NOMO-1 (cell line): Measurements from ENCODE around the gene RNF213.
"Not testable (repeated sequence)": the region's sequence is repeated elsewhere in the genome, so short reads cannot be mapped to it uniquely, and the experiment has no call there.

ENCODE experiments used
- DNase-seq, 2 experiments: peaks; one replicate each; lab custom pipeline; 2025; ENCODE audit not compliant: unreplicated experiment in 2 of 2; lab: John Stamatoyannopoulos, UW

Gene RNF213

GRCh38 chr17:80223838-80224497 lies 36.7 kb upstream of the RNF213 start:
- DNase-seq = no peak

DNA sequence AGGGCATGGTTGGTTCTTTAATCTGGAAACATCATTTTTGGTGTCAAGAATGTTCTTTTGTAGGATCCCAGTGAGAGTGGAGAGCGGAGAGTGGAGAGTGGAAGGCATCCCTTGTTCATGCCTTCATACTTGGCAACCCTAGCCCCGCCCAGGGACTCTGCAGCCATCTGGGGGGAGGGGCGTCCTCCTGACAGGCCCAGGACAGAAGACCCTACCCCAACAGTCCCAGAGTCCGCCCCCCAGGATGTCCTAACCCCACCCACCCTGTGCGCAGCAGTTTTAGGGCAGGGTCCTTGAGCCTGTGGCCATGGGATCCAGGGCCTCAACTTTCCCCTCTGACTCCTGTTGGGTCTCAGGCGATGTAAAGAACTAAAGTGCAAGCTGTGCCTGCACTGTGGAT lies 36.0 kb upstream of the RNF213 start:
- DNase-seq = no peak

GRCh38 chr17:80225230-80225629 lies 35.4 kb upstream of the RNF213 start:
- DNase-seq = no peak

GRCh38 chr17:80227156-80227555 lies 33.5 kb upstream of the RNF213 start:
- no peak for DNase-seq

- no peak for DNase-seq
Observed at GRCh38 chr17:80227666-80228065, 33.0 kb upstream of the RNF213 start.

- no peak for DNase-seq
Observed at GRCh38 chr17:80228477-80228876, 32.2 kb upstream of the RNF213 start.

DNA sequence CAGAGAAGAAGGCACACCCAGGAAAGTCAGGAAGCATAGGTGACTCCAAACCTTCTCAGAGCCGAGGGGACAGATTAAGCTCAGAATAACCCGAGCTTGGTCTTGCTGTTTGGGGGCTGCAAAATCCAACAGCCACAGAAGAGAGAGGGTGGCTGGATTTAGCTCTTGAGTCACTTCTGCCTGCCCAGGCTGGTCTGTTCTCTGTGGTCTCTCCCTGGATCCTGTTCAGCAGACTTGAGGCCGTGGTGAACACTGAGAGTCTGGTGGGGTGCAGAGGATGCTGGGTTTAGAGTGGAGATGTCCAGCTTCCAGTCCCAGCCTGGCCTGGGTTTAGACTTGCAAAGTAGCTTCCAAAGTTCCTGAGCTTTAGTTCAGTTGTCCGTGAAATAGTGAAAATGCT lies 31.6 kb upstream of the RNF213 start:
- no peak for DNase-seq

GRCh38 chr17:80232438-80232837 lies 28.2 kb upstream of the RNF213 start:
- no peak for DNase-seq

DNA sequence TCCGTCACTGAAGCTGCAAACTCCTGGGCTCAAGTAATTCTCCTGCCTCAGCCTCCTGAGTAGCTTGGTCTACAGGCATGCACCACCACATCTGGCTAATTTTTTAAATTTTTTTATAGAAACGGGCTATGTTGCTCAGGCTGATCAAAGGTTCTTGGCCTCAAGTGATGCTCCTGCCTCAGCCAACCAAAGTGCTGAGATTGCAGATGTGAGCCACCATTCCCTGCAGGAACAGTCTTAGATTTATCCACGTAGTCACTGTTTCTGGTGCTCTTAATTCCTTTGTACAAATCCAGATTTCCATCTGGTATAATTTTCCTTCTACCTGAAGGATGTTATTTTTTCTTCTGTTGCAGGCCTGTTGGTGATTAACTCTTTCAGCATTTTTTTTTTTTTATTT lies 27.4 kb upstream of the RNF213 start:
- no peak for DNase-seq

DNA sequence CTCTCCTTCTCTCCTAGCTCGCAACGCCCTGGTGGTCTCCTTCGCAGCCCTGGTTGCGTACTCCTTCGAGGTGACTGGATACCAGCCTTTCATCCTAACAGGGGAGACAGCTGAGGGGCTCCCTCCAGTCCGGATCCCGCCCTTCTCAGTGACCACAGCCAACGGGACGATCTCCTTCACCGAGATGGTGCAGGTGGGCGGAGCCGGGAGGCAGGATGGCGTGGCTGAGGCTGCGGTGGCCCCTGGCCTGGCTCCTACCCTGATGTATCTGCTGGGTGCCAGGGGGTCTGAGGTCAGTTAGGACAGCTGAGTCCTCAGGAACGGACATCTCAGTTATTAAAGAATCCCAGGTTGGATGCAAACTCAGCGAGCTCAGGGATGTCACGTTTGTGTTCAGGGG lies 23.7 kb upstream of the RNF213 start:
- no peak for DNase-seq

- DNase-seq = no peak
Observed at GRCh38 chr17:80237386-80237785, 23.3 kb upstream of the RNF213 start.

DNA sequence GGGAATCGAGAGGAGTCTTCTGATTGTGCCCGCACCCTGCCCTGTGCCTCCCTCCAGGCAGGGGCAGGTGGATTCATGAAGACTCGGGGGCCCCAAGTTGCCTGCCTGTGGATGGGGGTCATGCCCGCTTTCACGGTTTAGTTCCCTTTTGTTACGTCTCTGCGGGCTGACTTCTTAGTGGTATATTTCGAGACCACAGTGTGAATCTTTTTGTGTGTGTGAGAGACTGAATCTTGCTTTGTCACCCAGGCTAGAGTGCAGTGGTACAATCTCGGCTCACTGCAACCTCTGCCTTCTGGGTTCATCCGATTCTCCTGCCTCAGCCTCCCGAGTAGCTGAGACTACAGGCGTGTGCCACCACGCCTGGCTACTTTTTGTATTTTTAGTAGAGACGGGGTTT lies 18.1 kb upstream of the RNF213 start:
- no peak for DNase-seq

GRCh38 chr17:80243526-80244433 lies 16.9 kb upstream of the RNF213 start:
- no peak for DNase-seq

- not testable (repeated sequence) for DNase-seq
Observed at GRCh38 chr17:80244448-80244847, 16.2 kb upstream of the RNF213 start.

DNA sequence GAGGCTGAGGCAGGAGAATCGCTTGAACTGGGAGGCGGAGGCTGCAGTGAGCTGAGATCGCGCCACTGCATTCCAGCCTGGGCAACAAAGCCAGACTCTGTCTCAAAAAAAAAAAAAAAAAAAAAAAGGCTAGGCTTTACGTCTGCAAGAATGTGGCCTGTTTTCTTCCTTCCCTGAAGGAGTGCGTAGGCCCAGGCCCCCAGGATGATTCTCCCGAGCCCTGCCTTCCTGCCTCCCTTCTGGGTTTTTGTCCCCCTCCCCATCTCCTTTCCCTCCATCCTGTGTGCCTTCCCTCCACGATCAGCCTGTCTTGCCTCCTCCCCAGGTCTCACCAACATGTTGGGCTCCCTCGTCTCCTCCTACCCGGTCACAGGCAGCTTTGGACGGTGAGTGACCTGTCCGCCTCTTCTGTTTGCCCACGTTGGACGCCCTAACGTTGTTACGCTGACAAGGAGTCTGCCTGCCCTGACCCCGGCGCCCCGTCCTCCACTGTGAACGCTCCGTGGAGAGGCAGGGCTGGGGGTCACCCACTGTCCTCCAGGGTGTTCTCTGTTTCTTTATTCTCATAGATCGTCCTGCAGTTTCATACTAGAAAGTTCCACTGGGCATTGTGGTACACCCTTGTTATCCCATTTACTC lies 15.7 kb upstream of the RNF213 start:
- DNase-seq = no peak

GRCh38 chr17:80245566-80246265 lies 14.9 kb upstream of the RNF213 start:
- no peak for DNase-seq

GRCh38 chr17:80246266-80246681 lies 14.4 kb upstream of the RNF213 start:
- no peak for DNase-seq

- DNase-seq = no peak
Observed at GRCh38 chr17:80246726-80247125, 13.9 kb upstream of the RNF213 start.

- DNase-seq = no peak
Observed at GRCh38 chr17:80247561-80247960, 13.1 kb upstream of the RNF213 start.

GRCh38 chr17:80248001-80248893 lies 12.4 kb upstream of the RNF213 start:
- no peak for DNase-seq
